Erythroblast (primary cell): Measurements from ENCODE around the gene HSP90AA1.

Source experiments
- GATA1 ChIP-seq: IDR thresholded peaks from 2 replicates; pipeline ENCODE4 v1.6.1; 2011; ENCODE audit warnings: low read depth, mild to moderate bottlenecking, control low read depth, low read length, moderate library complexity
- POLR2A ChIP-seq: IDR thresholded peaks from 2 replicates; pipeline ENCODE4 v1.6.1; 2011; ENCODE audit warnings: mild to moderate bottlenecking, low read length

DNA sequence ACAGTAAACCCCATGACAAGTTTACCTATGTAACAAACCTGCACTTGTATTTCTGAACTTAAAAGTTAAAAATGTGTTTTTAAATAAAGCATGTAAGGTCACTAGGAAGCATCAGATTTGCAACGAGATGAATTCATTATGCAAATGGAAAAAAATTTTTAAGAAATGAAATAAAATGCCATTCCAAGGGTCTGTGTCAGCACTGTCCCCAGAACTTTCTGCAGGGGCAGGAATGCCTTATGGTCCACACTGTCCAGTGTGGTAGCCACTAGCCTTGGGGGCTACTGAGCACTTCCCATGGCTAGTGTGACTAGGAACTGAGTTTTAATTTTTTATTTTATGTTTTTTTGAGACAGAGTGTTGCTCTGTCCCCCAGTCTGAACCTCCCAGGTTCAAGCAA, 49.2 kb downstream of the HSP90AA1 start:
- TF ChIP-seq POLR2A (no peak), GATA1 (no peak)
